HL-60 (cell line): ENCODE data around the gene CHI3L1.

Experiments used
- CTCF ChIP-seq: IDR thresholded peaks from one replicate; pipeline ENCODE4 v1.5.1; 2011; ENCODE audit warnings: low read length, control low read depth, inconsistent platforms; ENCODE audit not compliant: insufficient read depth
- GABPA ChIP-seq: IDR thresholded peaks from 2 replicates; pipeline ENCODE4 v1.6.1; 2012; ENCODE audit warnings: low read depth
- POLR2AphosphoS5 ChIP-seq: IDR thresholded peaks from 2 replicates; pipeline ENCODE4 v1.6.1; 2012; ENCODE audit warnings: low read depth
- REST ChIP-seq: IDR thresholded peaks from 2 replicates; pipeline ENCODE4 v1.6.1; 2012; ENCODE audit warnings: low read depth; ENCODE audit not compliant: insufficient replicate concordance
- SPI1 ChIP-seq: IDR thresholded peaks from 2 replicates; pipeline ENCODE4 v1.6.1; 2012; ENCODE audit warnings: low read depth, mild to moderate bottlenecking, borderline replicate concordance

GRCh38 chr1:203177036-203177405 is 9.5 kb downstream of the CHI3L1 start:
- TF ChIP-seq CTCF (no peak), SPI1 (no peak), REST (no peak), POLR2AphosphoS5 (no peak), GABPA (no peak)
